ENCODE measurements around the gene ACBD6.

ACBD6 gene

GRCh38 chr1:180248731-180249681, 253.4 kb downstream of the ACBD6 start:
- Mint-ChIP-seq H3K4me1 (ENCODE audit: low read depth) (no peaks in the 10 kb centered on the region), H3K9me3 (no peaks in the 10 kb centered on the region), H3K36me3 (ENCODE audit: low read depth) (no peaks in the 10 kb centered on the region), H3K4me3 (no peak overlapping the region), H3K27me3 (peaks cover 67% of the 10 kb centered on the region), H3K27ac (no peak overlapping the region)
- no peak for DNase-seq

GRCh38 chr1:180248176-180248575, 254.2 kb downstream of the ACBD6 start:
- peaks cover 63% of the 10 kb centered on the region for H3K27me3 Mint-ChIP-seq
- H3K4me3 Mint-ChIP-seq = no peak overlapping the region
- no peaks in the 10 kb centered on the region for H3K9me3 Mint-ChIP-seq
- no peak for DNase-seq
- H3K36me3 Mint-ChIP-seq (ENCODE audit: low read depth) = no peaks in the 10 kb centered on the region
- no peak overlapping the region for H3K27ac Mint-ChIP-seq
- no peaks in the 10 kb centered on the region for H3K4me1 Mint-ChIP-seq (ENCODE audit: low read depth)

- Mint-ChIP-seq H3K9me3 (no peaks in the 10 kb centered on the region), H3K27me3 (peaks cover 60% of the 10 kb centered on the region), H3K36me3 (ENCODE audit: low read depth) (no peaks in the 10 kb centered on the region), H3K27ac (no peak overlapping the region), H3K4me1 (ENCODE audit: low read depth) (no peaks in the 10 kb centered on the region), H3K4me3 (no peak overlapping the region)
- no peak for DNase-seq
These were observed 254.8 kb downstream of the ACBD6 start for GRCh38 chr1:180247580-180247979.

GRCh38 chr1:180247061-180247460, 255.3 kb downstream of the ACBD6 start:
- DNase-seq = no peak
- H3K27me3 Mint-ChIP-seq = peaks cover 61% of the 10 kb centered on the region
- no peaks in the 10 kb centered on the region for H3K4me1 Mint-ChIP-seq (ENCODE audit: low read depth)
- no peak overlapping the region for H3K27ac Mint-ChIP-seq
- H3K36me3 Mint-ChIP-seq (ENCODE audit: low read depth) = no peaks in the 10 kb centered on the region
- no peaks in the 10 kb centered on the region for H3K9me3 Mint-ChIP-seq
- H3K4me3 Mint-ChIP-seq = no peak overlapping the region

- Mint-ChIP-seq H3K27me3 (peaks cover 59% of the 10 kb centered on the region), H3K9me3 (no peaks in the 10 kb centered on the region), H3K36me3 (ENCODE audit: low read depth) (no peaks in the 10 kb centered on the region), H3K4me1 (ENCODE audit: low read depth) (no peaks in the 10 kb centered on the region), H3K4me3 (no peak overlapping the region), H3K27ac (no peak overlapping the region)
- DNase-seq = no peak
These were observed 255.8 kb downstream of the ACBD6 start for GRCh38 chr1:180246579-180246978.

GRCh38 chr1:180244840-180245239, 257.5 kb downstream of the ACBD6 start:
- DNase-seq = no peak
- Mint-ChIP-seq H3K27ac (no peak overlapping the region), H3K36me3 (ENCODE audit: low read depth) (no peaks in the 10 kb centered on the region), H3K4me3 (no peak overlapping the region), H3K4me1 (ENCODE audit: low read depth) (no peaks in the 10 kb centered on the region), H3K27me3 (peaks cover 61% of the 10 kb centered on the region), H3K9me3 (no peaks in the 10 kb centered on the region)

GRCh38 chr1:180243517-180244221, 258.7 kb downstream of the ACBD6 start:
- Mint-ChIP-seq H3K36me3 (ENCODE audit: low read depth) (no peaks in the 10 kb centered on the region), H3K9me3 (no peaks in the 10 kb centered on the region), H3K27me3 (peaks cover 62% of the 10 kb centered on the region), H3K27ac (no peak overlapping the region), H3K4me3 (no peak overlapping the region), H3K4me1 (ENCODE audit: low read depth) (no peaks in the 10 kb centered on the region)
- DNase-seq = no peak

- H3K36me3 Mint-ChIP-seq (ENCODE audit: low read depth) = no peaks in the 10 kb centered on the region
- peaks cover 3% of the 10 kb centered on the region for H3K4me1 Mint-ChIP-seq (ENCODE audit: low read depth)
- H3K4me3 Mint-ChIP-seq = no peak overlapping the region
- DNase-seq = no peak
- H3K27me3 Mint-ChIP-seq = peaks cover 74% of the 10 kb centered on the region
- no peaks in the 10 kb centered on the region for H3K9me3 Mint-ChIP-seq
- no peak overlapping the region for H3K27ac Mint-ChIP-seq
These were observed 260.4 kb downstream of the ACBD6 start for GRCh38 chr1:180241716-180242544.

GRCh38 chr1:180239145-180240096, 263.0 kb downstream of the ACBD6 start:
- Mint-ChIP-seq H3K9me3 (no peaks in the 10 kb centered on the region), H3K36me3 (ENCODE audit: low read depth) (no peaks in the 10 kb centered on the region), H3K27ac (no peak overlapping the region), H3K4me3 (no peak overlapping the region), H3K4me1 (ENCODE audit: low read depth) (peaks cover 22% of the 10 kb centered on the region), H3K27me3 (peaks cover 86% of the 10 kb centered on the region)
- no peak for DNase-seq

GRCh38 chr1:180238675-180239074, 263.7 kb downstream of the ACBD6 start:
- Mint-ChIP-seq H3K36me3 (ENCODE audit: low read depth) (no peaks in the 10 kb centered on the region), H3K4me3 (no peak overlapping the region), H3K27me3 (peaks cover 85% of the 10 kb centered on the region), H3K9me3 (no peaks in the 10 kb centered on the region), H3K27ac (no peak overlapping the region), H3K4me1 (ENCODE audit: low read depth) (peaks cover 28% of the 10 kb centered on the region)
- no peak for DNase-seq

Data from activated T-cell treated with anti-CD3 and anti-CD28 coated beads, Interleukin-2, amount 50 U/mL, for 24 hours (primary cell).